22Rv1 (cell line): Measurements from ENCODE around the gene LRPAP1.

ENCODE experiments used
- H3K27ac ChIP-seq: fragments of 450-650 bp; 2 replicates; pipeline ENCODE4 v1.5.1; 2017
- CTCF ChIP-seq: fragments of 450-650 bp; IDR thresholded peaks from 2 replicates; pipeline ENCODE4 v1.5.1; 2017; ENCODE audit warnings: mild to moderate bottlenecking
- ZFX ChIP-seq: fragments of 450-650 bp; IDR thresholded peaks from 2 replicates; pipeline ENCODE4 v1.6.1; 2017; ENCODE audit warnings: antibody characterized with exemption, borderline replicate concordance

LRPAP1 gene

GRCh38 chr4:3496021-3496420 lies 36.2 kb downstream of the LRPAP1 start:
- H3K27ac ChIP-seq, result no peak overlapping the region
- TF ChIP-seq CTCF (no peak), ZFX (no peak)

DNA sequence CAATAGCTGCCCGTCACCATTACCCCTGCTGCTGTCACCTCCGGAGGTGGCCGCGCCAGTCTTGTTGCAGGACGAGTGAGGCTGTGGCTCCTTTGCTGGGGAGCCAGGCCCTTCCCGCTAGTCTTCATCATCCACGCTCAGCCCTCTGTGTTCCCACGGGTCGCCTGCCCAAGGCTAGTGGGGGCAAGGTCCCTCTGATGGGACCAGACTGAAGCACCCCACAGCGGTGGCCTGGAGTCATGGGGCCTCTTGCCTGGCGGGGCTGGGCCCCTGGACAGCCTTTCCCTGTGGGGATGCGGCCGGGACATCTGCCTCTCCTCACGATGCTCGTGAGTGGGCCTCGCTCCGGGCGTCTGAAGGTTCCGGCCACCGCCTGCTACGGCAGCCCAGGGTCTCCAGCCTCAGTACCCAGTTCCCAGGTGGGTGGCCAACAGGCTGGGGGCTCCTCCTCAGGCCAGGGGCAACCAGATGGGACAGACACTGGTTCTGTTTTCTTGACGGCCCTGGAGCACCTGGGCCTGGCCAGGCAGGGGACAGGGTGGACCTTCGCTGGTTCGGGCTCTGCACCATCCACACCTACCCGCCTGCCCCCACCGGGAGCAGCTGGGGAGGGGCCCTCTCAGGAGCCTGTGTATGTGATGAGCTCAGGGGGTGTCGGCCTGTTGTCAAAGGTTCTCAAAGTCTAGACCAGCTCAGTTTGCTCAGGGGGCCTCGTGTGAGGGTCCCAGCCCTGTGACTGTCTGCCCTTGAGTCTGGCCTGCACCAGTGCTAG lies 36.8 kb downstream of the LRPAP1 start:
- TF ChIP-seq CTCF, result no peak
- no peak overlapping the region for H3K27ac ChIP-seq

DNA sequence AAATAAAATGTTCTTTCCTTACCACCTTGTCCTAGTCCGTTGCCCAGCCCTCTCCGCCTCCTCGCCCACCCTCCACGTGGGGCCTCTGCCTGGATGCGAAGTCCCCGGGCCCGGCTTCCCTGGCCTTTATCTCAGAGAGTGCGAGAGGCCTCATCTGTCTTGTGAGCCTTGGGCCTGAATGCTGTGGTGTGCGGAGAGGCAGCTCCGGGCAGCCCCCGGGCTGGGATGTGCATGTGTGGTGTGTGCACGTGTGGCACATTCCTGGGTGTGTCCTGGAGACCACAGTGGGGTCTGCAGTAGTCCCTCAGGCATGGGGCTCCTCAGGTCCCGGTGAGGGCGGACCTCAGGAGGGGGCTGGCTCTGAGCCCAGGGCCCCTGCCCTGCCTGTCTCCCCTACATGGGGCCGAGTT lies 37.8 kb downstream of the LRPAP1 start:
- H3K27ac ChIP-seq, result no peak overlapping the region
- TF ChIP-seq CTCF, result no peak
- TF ChIP-seq ZFX, result no peak

GRCh38 chr4:3493720-3494461 lies 38.3 kb downstream of the LRPAP1 start:
- TF ChIP-seq ZFX (no peak), CTCF (no peak)
- H3K27ac ChIP-seq, result no peak overlapping the region

DNA sequence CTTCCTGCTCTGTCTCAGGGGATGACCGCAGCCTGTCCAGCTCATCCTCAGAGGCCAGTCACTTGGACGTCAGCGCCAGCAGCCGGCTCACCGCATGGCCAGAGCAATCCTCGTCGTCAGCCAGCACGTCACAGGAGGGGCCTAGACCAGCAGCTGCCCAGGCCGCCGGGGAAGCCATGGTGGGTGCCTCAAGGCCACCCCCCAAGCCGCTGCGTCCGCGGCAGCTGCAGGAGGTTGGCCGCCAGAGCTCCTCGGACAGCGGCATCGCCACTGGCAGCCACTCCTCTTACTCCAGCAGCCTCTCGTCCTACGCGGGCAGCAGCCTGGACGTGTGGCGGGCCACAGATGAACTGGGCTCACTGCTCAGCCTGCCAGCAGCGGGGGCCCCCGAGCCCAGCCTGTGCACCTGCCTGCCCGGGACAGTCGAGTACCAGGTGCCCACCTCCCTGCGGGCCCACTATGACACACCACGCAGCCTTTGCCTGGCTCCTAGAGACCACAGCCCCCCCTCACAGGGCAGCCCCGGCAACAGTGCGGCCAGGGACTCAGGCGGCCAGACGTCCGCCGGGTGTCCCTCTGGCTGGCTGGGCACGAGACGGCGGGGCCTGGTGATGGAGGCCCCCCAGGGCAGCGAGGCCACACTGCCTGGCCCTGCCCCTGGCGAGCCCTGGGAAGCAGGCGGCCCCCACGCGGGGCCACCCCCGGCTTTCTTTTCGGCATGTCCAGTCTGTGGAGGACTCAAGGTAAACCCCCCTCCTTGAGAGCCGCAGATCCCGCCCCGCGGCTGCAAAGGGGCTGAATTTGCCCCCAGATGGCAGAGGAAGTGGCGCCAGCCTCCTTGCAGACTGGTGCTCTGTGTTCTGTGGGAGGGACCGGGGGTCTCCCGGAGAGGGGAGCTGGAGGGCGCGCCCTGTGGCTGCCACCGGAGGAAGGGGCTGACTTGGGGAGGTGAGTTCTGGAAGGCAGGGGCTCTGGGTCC lies 39.2 kb downstream of the LRPAP1 start:
- no peak for TF ChIP-seq ZFX
- TF ChIP-seq CTCF, result no peak
- no peak overlapping the region for H3K27ac ChIP-seq

DNA sequence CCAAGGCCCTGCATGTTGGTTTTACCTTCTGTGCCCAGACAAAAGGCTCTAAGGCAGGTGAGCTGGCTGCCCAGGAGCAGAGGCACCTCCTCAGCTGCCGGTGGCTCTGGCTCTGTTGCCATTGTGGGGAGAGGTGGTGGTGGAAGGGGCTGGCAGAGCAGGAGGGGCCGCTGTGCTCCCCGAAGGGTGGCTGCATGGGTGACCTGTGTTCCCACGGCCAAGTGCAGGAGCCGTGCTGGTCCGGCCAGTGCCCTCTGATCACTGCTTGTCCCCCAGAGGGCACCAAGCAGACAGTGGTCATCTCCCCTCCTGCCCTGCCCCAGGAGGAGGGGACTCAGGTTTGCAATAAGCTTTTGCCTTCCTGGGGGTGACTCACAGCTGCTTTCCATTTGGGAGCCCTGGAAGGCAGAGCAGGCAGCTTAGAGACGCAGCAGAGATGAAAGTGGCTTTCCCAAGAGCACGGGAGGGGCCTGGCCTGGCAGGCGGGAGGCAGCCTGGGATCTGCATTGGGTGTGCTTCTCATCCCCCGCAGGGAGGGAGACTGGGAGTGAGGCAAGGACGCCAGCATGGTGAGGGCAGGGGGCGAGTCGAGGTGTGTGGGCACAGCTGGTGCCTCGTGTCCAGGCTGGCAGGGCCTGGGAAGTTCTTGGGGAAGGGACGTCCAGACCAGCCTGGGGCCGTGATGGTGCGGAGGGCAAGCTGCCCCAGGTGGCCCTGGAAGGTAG lies 40.4 kb downstream of the LRPAP1 start:
- TF ChIP-seq CTCF (no peak), ZFX (no peak)

More for the DNA sequence above, 40.4 kb downstream of the LRPAP1 start:
- no peak overlapping the region for H3K27ac ChIP-seq
